ENCODE results near the gene PNLIPRP1. TPM values are rescaled to one million over a fixed set of nuclear protein-coding genes. Genes with fewer than 3 reads are reported as not detected.

Gene PNLIPRP1
- total RNA-seq, 1 donor, result not detected

DNA sequence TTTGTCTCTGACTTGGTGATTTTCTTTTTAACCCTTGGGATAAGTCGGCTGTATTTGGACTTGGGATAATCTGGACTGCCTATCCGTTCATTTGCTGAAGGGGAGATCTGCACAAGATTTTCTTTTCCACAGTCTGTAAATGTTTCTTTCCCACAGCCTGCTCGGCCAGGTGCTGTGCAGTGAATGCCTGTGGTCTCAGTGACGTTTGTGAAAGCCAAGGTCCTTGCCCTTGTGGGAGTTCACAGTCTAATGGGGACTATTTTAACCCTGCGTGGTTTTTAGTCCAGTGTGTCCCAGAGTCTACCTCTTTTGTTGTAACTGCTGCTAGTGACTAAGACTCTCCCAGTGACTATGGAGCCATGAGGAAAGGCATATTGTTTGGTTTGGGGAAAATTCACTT lies 36.1 kb upstream of the PNLIPRP1 start:
- no peak for DNase-seq (ENCODE audit: low read depth)
- TF ChIP-seq, protein P1, sequence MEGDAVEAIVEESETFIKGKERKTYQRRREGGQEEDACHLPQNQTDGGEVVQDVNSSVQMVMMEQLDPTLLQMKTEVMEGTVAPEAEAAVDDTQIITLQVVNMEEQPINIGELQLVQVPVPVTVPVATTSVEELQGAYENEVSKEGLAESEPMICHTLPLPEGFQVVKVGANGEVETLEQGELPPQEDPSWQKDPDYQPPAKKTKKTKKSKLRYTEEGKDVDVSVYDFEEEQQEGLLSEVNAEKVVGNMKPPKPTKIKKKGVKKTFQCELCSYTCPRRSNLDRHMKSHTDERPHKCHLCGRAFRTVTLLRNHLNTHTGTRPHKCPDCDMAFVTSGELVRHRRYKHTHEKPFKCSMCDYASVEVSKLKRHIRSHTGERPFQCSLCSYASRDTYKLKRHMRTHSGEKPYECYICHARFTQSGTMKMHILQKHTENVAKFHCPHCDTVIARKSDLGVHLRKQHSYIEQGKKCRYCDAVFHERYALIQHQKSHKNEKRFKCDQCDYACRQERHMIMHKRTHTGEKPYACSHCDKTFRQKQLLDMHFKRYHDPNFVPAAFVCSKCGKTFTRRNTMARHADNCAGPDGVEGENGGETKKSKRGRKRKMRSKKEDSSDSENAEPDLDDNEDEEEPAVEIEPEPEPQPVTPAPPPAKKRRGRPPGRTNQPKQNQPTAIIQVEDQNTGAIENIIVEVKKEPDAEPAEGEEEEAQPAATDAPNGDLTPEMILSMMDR (IDR thresholded peaks at IDR 0.05; ENCODE audit: insufficient read depth, low read length), result no peak
- H3K4me3 ChIP-seq (ENCODE audit: low read depth, low read length), result no peak overlapping the region

DNA sequence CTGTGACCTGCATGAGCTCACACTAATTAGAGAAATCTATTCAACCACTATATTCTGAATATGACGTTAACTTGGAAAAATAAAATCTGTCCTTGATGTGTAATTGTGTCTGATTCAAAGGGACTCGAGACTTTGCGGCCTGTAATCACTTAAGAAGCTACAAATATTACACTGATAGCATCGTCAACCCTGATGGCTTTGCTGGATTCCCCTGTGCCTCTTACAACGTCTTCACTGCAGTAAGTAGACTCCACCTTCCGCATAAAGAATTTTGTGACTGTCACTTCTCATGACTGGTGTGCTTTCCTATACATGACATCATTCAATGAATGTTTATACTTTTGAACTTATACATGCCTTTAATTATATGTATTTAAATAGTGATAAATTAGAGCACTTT lies 34.9 kb upstream of the PNLIPRP1 start:
- TF ChIP-seq, protein P1 (IDR thresholded peaks at IDR 0.05; ENCODE audit: insufficient read depth, low read length), result no peak
- DNase-seq (ENCODE audit: low read depth), result no peak
- no peak overlapping the region for H3K4me3 ChIP-seq (ENCODE audit: low read depth, low read length)

DNA sequence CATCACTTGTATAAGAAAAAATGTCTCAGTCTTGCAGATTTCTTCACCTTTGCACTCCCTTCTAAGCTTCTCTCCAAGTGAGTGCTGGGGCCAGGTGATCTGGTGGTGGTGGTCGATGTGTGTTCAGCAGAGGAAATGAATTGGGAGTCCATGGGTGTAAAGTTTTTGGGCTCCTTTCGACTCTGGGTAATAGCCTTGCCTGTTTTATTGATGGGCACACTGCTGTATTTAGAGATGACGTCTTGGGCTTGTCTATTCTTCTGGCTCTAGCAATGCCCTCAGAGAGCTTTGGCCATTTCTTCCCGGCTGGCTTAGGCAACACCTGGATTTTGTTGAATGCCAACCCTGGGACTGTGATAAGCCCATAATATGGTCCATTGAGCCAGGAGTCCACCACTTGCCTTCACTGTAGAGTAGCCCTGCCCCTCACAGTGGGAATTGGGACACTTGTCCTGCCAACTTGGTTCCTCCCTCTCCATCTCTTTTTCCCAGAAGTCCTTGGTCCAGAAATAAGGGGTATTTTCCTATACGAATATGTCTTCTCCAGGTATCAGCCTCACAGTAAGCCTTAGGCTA lies 33.4 kb upstream of the PNLIPRP1 start:
- DNase-seq (ENCODE audit: low read depth), result no peak
- no peak overlapping the region for H3K4me3 ChIP-seq (ENCODE audit: low read depth, low read length)
- TF ChIP-seq, protein P1 (IDR thresholded peaks at IDR 0.05; ENCODE audit: insufficient read depth, low read length), result no peak

DNA sequence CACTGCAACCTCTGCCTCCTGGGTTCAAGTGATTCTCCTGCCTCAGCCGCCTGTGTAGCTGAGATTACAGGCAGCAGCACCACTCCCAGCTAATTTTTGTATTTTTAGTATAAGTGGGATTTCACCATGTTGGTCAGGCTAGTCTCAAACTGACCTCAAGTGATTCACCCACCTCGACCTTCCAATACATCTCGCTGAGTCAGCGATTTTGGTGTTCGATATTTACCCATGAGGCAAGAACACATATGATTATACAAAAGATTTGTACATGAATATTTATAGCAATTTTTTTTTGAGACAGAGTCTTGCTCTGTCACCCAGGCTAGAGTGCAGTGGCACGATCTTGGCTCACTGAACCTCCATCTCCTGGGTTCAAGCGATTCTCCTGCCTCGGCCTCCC lies 25.2 kb upstream of the PNLIPRP1 start:
- DNase-seq (ENCODE audit: low read depth), result no peak
- H3K4me3 ChIP-seq (ENCODE audit: low read depth, low read length), result no peak overlapping the region
- TF ChIP-seq, protein P1 (IDR thresholded peaks at IDR 0.05; ENCODE audit: insufficient read depth, low read length), result no peak

DNA sequence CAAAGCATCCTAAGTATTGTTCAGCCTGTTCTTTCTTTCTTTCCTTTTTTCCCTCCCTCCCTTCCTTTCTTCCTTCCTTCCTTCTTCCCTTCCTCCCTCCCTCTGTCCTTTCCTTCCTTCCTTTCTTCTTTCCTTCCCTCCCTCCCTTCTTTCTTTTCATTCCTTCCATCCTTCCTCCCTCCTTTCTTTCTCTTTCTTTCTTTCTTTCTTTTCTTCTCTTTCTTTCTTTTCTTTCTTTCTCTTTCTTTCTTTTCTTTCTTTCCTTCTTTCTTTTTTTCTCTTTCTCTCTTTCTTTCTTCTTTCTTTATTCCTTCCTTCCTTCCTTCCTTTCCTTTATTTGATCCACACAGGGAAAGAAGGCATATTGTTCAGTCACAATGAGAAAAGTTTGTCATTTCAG lies 23.8 kb upstream of the PNLIPRP1 start:
- TF ChIP-seq, protein P1 (IDR thresholded peaks at IDR 0.05; ENCODE audit: insufficient read depth, low read length), result no peak
- H3K4me3 ChIP-seq (ENCODE audit: low read depth, low read length), result no peak overlapping the region
- no peak for DNase-seq (ENCODE audit: low read depth)

DNA sequence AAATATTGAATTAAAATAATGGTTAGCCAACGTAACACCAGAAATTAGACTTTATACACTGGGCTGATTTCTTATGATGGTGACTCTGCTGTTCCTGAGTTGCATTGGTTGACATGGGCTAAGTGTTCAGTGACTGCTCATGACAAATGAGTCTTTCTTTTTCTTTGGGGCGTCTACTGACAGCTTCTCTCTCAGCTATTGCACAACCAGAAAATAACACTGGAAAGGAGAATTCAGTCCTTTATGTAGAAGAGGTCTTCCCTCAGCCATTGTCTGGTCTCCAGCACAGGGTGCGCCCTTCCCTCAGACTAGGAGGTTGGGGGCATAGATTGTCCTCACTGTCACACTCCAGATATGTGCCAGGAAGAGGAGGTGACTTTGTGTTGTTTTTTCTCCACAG lies 23.4 kb upstream of the PNLIPRP1 start:
- TF ChIP-seq, protein P1 (IDR thresholded peaks at IDR 0.05; ENCODE audit: insufficient read depth, low read length), result no peak
- H3K4me3 ChIP-seq (ENCODE audit: low read depth, low read length), result no peak overlapping the region
- DNase-seq (ENCODE audit: low read depth), result no peak

DNA sequence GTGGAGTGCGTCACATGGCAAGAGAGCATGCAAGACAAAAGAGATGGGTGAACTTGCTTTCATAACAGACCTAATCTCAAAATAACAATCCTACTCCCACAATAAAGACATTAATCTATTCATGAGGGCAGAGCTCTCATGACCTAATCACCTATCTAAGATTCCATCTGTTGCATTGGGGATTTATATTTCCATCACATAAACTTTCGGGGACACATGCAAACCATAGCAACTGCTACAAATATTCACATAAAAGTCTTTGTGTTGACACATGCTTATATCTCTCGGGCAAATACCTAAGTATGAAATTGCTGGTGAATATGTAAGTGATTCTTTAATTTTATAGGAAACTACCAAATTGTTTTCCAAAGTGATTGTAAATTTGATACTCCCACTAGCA lies 16.0 kb upstream of the PNLIPRP1 start:
- TF ChIP-seq, protein P1 (IDR thresholded peaks at IDR 0.05; ENCODE audit: insufficient read depth, low read length), result no peak
- no peak for DNase-seq (ENCODE audit: low read depth)
- no peak overlapping the region for H3K4me3 ChIP-seq (ENCODE audit: low read depth, low read length)
